RWPE2 (cell line): ENCODE measurements around the gene KLHL14.

ENCODE experiments used
- ATAC-seq: fragments of 200-7000 bp; cut with Tn5 transposase; 3 replicates; pipeline ENCODE4 v1.9.1; 2021; ENCODE audit warnings: low read depth
- DNase-seq: peaks from one replicate; pipeline ENCODE4 v3.0.0-alpha.2; 2020; ENCODE audit warnings: low spot score
- H3K27ac ChIP-seq: fragments of 450-650 bp; 2 replicates; pipeline ENCODE4 v1.5.1; 2017; ENCODE audit warnings: mild to moderate bottlenecking; ENCODE audit not compliant: poor library complexity, severe bottlenecking
- H3K27me3 ChIP-seq: fragments of 250-450 bp; sonication (Bioruptor Pico); 2 replicates; pipeline ENCODE4 v1.5.1; 2021; ENCODE audit warnings: mild to moderate bottlenecking, moderate library complexity; ENCODE audit not compliant: insufficient read depth, poor library complexity, severe bottlenecking
- H3K36me3 ChIP-seq: fragments of 250-450 bp; sonication (Bioruptor Pico); 2 replicates; pipeline ENCODE4 v1.5.1; 2020; ENCODE audit warnings: low read depth, mild to moderate bottlenecking, moderate library complexity
- H3K4me1 ChIP-seq: fragments of 250-450 bp; sonication (Bioruptor Pico); 2 replicates; pipeline ENCODE4 v1.5.1; 2021; ENCODE audit warnings: mild to moderate bottlenecking, moderate library complexity; ENCODE audit not compliant: insufficient read depth, poor library complexity, severe bottlenecking
- H3K4me3 ChIP-seq: fragments of 250-450 bp; sonication (Bioruptor Pico); 2 replicates; pipeline ENCODE4 v1.5.1; 2021; ENCODE audit warnings: mild to moderate bottlenecking, moderate library complexity; ENCODE audit not compliant: severe bottlenecking
- H3K9me3 ChIP-seq: fragments of 250-450 bp; sonication (Bioruptor Pico); 2 replicates; pipeline ENCODE4 v1.5.1; 2021; ENCODE audit warnings: mild to moderate bottlenecking, moderate library complexity; ENCODE audit not compliant: severe bottlenecking
- TF ChIP-seq, protein P1 (sequence below): fragments of 450-650 bp; IDR thresholded peaks from one replicate; pipeline ENCODE4 v1.5.1; 2017; ENCODE audit warnings: mild to moderate bottlenecking, moderate library complexity; ENCODE audit not compliant: poor library complexity, severe bottlenecking

The KLHL14 gene

DNA sequence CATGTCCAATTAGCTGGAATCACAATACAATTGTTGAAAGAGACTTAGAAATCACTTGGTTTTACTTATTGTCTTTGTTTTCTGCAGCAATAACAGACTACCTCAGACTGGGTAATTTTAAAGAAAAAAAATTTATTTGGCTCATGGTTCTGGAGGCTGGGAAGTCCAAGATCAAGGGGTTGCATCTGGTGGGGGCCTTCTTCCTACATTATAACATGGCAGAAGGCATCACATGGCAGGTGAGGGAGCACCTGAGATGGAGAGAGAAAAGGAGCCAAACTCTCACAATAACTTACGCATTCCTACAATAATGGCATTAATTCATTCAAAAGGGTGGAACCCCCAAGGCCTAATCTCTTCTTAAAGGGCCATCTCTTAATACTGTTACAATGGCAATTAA, 37.5 kb upstream of the KLHL14 start:
- TF ChIP-seq, protein P1, sequence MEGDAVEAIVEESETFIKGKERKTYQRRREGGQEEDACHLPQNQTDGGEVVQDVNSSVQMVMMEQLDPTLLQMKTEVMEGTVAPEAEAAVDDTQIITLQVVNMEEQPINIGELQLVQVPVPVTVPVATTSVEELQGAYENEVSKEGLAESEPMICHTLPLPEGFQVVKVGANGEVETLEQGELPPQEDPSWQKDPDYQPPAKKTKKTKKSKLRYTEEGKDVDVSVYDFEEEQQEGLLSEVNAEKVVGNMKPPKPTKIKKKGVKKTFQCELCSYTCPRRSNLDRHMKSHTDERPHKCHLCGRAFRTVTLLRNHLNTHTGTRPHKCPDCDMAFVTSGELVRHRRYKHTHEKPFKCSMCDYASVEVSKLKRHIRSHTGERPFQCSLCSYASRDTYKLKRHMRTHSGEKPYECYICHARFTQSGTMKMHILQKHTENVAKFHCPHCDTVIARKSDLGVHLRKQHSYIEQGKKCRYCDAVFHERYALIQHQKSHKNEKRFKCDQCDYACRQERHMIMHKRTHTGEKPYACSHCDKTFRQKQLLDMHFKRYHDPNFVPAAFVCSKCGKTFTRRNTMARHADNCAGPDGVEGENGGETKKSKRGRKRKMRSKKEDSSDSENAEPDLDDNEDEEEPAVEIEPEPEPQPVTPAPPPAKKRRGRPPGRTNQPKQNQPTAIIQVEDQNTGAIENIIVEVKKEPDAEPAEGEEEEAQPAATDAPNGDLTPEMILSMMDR = no peak
- Histone ChIP-seq H3K36me3 (no peaks in the 10 kb centered on the region), H3K27me3 (no peaks in the 10 kb centered on the region), H3K4me3 (no peak overlapping the region), H3K4me1 (no peaks in the 10 kb centered on the region), H3K9me3 (no peaks in the 10 kb centered on the region), H3K27ac (no peak overlapping the region)
- DNase-seq (no peak), ATAC-seq (no peak)

DNA sequence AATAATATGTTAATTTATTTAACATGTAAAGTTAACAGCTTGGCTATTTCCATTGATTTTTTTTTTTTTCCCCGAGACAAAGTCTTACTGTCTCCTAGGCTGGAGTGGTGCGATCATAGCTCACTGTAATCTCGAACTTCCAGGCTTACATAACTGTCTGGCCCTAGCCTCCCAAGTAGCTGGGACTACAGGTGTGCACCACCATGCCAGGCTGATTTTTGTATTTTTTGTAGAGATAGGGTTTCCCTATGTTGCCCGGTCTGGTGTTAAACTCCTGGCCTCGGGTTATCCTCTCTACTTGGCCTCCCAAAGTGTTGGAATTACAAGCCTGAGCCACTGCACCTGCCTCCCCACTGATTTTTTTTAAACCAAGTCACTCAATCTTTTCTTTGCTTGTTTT, 32.5 kb upstream of the KLHL14 start:
- Histone ChIP-seq H3K27me3 (no peaks in the 10 kb centered on the region), H3K36me3 (no peaks in the 10 kb centered on the region), H3K27ac (no peak overlapping the region), H3K9me3 (no peaks in the 10 kb centered on the region), H3K4me1 (no peaks in the 10 kb centered on the region), H3K4me3 (no peak overlapping the region)
- ATAC-seq (no peak), DNase-seq (no peak)
- TF ChIP-seq, protein P1 = no peak

DNA sequence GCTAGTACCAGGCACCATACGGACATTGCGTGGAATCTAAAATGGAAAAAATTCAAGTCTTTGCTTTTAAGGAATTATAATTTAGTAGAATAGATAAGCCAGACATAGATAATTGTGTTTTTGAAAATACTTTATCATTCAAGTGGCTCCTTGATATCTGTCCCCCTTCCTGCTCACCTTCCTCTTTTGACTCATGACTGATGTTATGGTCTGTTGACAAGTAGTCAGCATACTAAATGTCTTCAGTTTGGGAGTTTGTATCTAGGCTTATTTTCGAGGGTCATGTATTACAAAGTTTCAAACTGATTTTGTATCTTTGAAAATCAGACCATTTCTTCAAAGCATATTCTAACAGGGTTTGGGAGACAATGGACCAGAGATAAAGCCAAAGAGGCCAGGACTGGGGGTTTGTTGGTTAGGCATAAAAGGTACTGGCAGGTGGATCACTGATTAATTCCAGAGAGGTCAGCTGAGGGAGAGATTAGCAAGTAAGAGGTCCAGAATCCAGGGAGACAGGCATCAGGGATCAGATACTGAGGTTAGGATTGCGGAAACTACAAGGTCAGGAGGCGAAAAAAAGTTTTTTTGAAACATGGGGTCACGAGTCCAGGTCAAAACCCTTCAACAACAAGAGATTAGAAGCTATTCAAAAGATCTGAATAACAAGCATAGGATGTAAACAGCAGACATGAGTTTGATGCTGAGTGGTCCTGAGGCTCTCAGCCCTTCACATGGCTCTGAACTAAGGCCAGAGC, 31.5 kb upstream of the KLHL14 start:
- no peaks in the 10 kb centered on the region for H3K36me3 ChIP-seq
- no peaks in the 10 kb centered on the region for H3K4me1 ChIP-seq
- no peak for ATAC-seq
- H3K27me3 ChIP-seq = no peaks in the 10 kb centered on the region
- H3K4me3 ChIP-seq = no peak overlapping the region
- H3K27ac ChIP-seq = no peak overlapping the region
- DNase-seq = no peak
- TF ChIP-seq, protein P1 = no peak
- no peaks in the 10 kb centered on the region for H3K9me3 ChIP-seq

DNA sequence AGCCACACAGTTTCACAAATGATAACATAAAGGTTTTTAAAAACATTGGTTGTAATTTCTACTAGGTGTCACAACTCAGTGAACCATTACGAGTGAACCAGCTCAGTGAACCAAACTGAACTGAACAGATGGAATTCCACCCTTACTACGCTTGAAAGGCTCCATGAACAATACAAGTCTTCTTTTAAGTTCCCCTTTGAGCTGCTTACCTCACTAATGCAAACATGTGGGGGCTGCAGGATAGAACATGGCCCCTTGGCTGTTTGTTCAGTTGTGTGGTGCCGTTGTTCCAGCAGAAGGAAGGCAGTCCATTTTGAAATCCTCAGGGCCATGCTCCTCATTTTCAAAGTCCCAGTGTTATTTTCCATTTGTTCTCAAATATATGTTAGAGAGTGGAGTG, 30.7 kb upstream of the KLHL14 start:
- DNase-seq (no peak), ATAC-seq (no peak)
- H3K27ac ChIP-seq = no peak overlapping the region
- H3K36me3 ChIP-seq = no peaks in the 10 kb centered on the region
- TF ChIP-seq, protein P1 = no peak
- no peaks in the 10 kb centered on the region for H3K4me1 ChIP-seq
- no peaks in the 10 kb centered on the region for H3K9me3 ChIP-seq
- no peaks in the 10 kb centered on the region for H3K27me3 ChIP-seq
- H3K4me3 ChIP-seq = no peak overlapping the region
